HG03432 (cell line): Measurements from ENCODE around the gene SPP2.

Source experiments
- ATAC-seq: cut with Tn5 transposase; IDR thresholded peaks from one replicate; pipeline ENCODE4 v1.9.1; 2021; ENCODE audit warnings: mild to moderate bottlenecking, moderate library complexity; ENCODE audit not compliant: unreplicated experiment

The SPP2 gene

DNA sequence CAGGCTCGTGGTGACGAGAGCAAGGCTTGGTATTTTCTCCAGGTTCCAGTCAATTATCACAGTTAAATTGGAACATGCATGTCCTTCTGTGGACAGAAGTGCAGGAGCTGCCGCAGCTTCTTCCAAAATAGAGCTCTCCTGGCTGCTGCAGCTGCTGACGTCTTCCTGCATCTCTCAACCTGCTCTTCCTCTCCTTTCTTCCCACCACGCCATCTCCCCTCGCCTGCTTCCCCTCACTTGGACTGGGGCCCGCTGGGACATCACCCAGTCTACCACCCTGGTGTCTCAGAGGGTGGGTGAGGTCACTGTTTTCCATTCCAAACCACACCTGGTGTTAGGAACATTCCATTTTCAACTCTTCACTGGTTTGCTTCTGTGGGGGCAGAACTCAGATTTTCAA is 41.4 kb downstream of the SPP2 start:
- no peak for ATAC-seq

- ATAC-seq: no peak
Observed at GRCh38 chr2:234092344-234092743, 41.8 kb downstream of the SPP2 start.

GRCh38 chr2:234095301-234095700 is 44.8 kb downstream of the SPP2 start:
- ATAC-seq: no peak

GRCh38 chr2:234096164-234096563 is 45.7 kb downstream of the SPP2 start:
- no peak for ATAC-seq

- no peak for ATAC-seq
Observed at GRCh38 chr2:234098681-234099080, 48.2 kb downstream of the SPP2 start.

GRCh38 chr2:234099266-234099665 is 48.8 kb downstream of the SPP2 start:
- no peak for ATAC-seq

GRCh38 chr2:234100686-234101085 is 50.2 kb downstream of the SPP2 start:
- no peak for ATAC-seq

DNA sequence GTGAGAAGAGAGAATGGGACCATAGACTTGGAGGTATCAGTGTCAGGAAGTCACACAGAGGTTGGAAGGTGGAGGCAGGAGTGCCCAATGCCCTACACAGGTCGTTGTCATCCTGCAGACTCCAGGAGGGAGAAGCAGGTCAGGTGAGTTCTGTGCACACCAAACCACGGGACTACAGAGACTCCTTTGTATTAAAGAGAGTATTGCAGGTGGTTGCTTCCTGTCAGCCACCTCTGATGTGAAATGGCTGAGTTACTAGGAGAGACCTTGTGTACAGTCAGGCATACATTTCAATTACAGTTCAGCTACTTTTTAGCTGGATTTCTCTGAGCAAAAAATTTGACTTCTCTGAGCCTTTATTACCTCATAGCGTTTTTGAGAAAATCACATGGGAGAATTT is 51.6 kb downstream of the SPP2 start:
- ATAC-seq: no peak

DNA sequence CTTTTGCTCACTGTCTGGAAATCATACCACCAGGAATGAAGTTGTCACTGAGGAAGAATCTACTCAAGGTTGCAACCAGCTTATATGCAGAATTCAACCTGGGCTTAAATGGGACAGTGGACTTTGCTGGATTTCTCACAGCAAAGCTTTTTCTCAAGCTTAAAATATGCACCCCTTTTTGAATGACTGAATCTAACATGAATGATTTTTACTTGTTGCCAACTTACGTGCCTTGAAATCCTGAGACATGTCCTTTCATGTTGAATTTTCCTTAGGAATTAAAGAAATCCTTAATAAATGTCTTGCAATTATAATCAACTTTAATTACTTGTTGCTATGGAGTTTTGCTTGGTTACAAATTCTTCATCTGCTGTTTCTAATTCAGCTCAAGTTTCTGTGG is 57.4 kb downstream of the SPP2 start:
- ATAC-seq: no peak

- no peak for ATAC-seq
Observed at GRCh38 chr2:234109321-234109720, 58.8 kb downstream of the SPP2 start.

DNA sequence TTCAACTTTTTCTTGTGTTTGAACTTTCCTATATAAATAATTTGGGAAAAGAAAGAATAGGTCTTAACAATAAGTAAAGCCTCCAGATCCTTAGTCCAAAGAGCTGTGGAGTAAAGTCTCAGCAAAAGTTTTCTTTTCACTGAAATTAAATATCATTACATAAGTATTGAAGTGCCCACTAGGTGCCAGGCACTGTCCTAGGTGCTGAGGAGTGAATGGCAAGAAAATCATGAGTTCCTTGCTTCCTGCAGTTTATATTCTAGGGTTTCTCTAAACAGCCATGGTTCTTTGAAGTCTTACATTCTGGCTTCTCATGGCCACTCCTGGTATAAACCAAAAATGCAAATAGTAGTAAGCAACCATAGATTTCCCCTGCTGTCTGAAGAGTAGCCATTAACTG is 59.7 kb downstream of the SPP2 start:
- ATAC-seq: no peak

DNA sequence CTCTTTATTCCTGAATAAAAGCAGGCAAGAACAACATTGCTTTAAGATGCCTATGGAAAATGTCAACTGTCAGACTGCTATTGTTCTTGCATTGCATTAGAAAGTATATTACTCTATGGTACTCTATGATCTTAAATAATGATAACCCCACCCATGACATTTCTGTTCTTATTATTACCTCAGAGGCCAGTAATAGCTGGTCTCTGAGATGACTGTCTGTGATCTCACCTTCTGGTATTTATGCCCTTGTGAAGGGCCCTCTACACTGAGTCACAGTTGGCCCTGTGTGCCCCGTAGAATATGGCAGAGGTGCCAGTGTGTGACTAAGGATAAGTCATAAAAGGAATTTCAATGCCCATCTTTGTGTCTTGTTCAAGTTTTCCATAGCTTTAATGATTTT is 61.0 kb downstream of the SPP2 start:
- ATAC-seq: no peak

- ATAC-seq: no peak
Observed at GRCh38 chr2:234116010-234116409, 65.5 kb downstream of the SPP2 start.

- no peak for ATAC-seq
Observed at GRCh38 chr2:234121999-234122398, 71.5 kb downstream of the SPP2 start.

- ATAC-seq: no peak
Observed at GRCh38 chr2:234125451-234126145, 75.1 kb downstream of the SPP2 start.

- no peak for ATAC-seq
Observed at GRCh38 chr2:234126146-234126470, 75.6 kb downstream of the SPP2 start.
